Caco-2 (cell line): ENCODE data around the gene BEST1. TPM values are rescaled to one million over a fixed set of nuclear protein-coding genes. Genes with fewer than 3 reads are reported as not detected.

Source experiments
- BruUV-seq: library from RNA; stranded (reverse); fragments of 400-500 nt; replicated peaks from 2 replicates; lab custom pipeline; 2021; lab: Mats Ljungman, UMichigan
- CTCF ChIA-PET: fragments of 300-600 bp; sonication (Branson Sonifier 250); formaldehyde crosslinking; loops from one replicate; lab custom pipeline; 2022; ENCODE audit warnings: antibody characterized with exemption; lab: Charles Lee
- POLR2A ChIA-PET: fragments of 300-600 bp; sonication (Branson Sonifier 250); formaldehyde crosslinking; loops from one replicate; lab custom pipeline; 2022; ENCODE audit warnings: antibody characterized with exemption; lab: Charles Lee
- DNase-seq, 2 experiments: peaks; one replicate each; pipeline versions ENCODE4 v3.0.0 to v3.0.0-alpha.2; 2020 to 2022
- H3K27me3 ChIP-seq: replicated peaks from 2 replicates; pipeline ENCODE4 v1.6.0; 2011; ENCODE audit warnings: low read length; ENCODE audit not compliant: control insufficient read depth, insufficient read depth
- H3K36me3 ChIP-seq: 2 replicates; pipeline ENCODE4 v1.5.1; 2011; ENCODE audit warnings: low read length; ENCODE audit not compliant: control insufficient read depth, insufficient read depth
- H3K4me1 ChIP-seq: fragments of 250-450 bp; sonication (Bioruptor Pico); 2 replicates; pipeline ENCODE4 v1.5.1; 2020; ENCODE audit warnings: mild to moderate bottlenecking
- H3K4me3 ChIP-seq: 2 replicates; pipeline ENCODE4 v1.5.1; 2011; ENCODE audit warnings: low read depth, mild to moderate bottlenecking, control low read depth, low read length
- H3K9me3 ChIP-seq: fragments of 250-450 bp; sonication (Bioruptor Pico); 2 replicates; pipeline ENCODE4 v1.5.1; 2020; ENCODE audit warnings: mild to moderate bottlenecking, moderate library complexity
- H3K27ac Mint-ChIP-seq: one replicate; pipeline ENCODE4 v1.8.0; 2022; ENCODE audit warnings: mixed read lengths; ENCODE audit not compliant: unreplicated experiment
- H3K27me3 Mint-ChIP-seq: one replicate; pipeline ENCODE4 v1.8.0; 2022; ENCODE audit warnings: mixed read lengths; ENCODE audit not compliant: insufficient read depth, unreplicated experiment
- H3K36me3 Mint-ChIP-seq: one replicate; pipeline ENCODE4 v1.8.0; 2022; ENCODE audit warnings: mild to moderate bottlenecking, mixed read lengths; ENCODE audit not compliant: insufficient read depth, unreplicated experiment
- H3K4me1 Mint-ChIP-seq: one replicate; pipeline ENCODE4 v1.8.0; 2022; ENCODE audit warnings: low read depth, mixed read lengths; ENCODE audit not compliant: unreplicated experiment
- H3K4me3 Mint-ChIP-seq: one replicate; pipeline ENCODE4 v1.8.0; 2022; ENCODE audit warnings: mild to moderate bottlenecking, moderate library complexity, mixed read lengths; ENCODE audit not compliant: unreplicated experiment
- H3K9me3 Mint-ChIP-seq: one replicate; pipeline ENCODE4 v1.8.0; 2022; ENCODE audit warnings: mixed read lengths; ENCODE audit not compliant: unreplicated experiment
- CTCF ChIP-seq, 2 experiments: fragments of 200-600 bp in 1 of 2; IDR thresholded peaks; 1 replicate in 1 of 2; 2 replicates in 1 of 2; pipeline versions ENCODE4 v1.5.1 to v1.8.0; 2011 to 2022; ENCODE audit warnings: antibody characterized with exemption in 1 of 2, control low read depth in 1 of 2, inconsistent platforms in 1 of 2, low read depth in 1 of 2, low read length in 1 of 2, mild to moderate bottlenecking in 1 of 2, moderate library complexity in 1 of 2; ENCODE audit not compliant: insufficient read depth in 1 of 2, severe bottlenecking in 1 of 2, unreplicated experiment in 1 of 2
- intact Hi-C: fragments of 100-400 bp; cut with micrococcal nuclease; formaldehyde crosslinking; loops from one replicate; pipeline ENCODE4 v1.10.0; 2022; ENCODE audit not compliant: unreplicated experiment
- total RNA-seq: library from RNA; stranded (reverse); gene quantifications from 2 replicates; pipeline ENCODE4 v1.2.3, GENCODE V29; 2022

Gene BEST1
- total RNA-seq, 1 experiment from 2014 or later = 6.7 TPM

GRCh38 chr11:61922539-61922938 is 27.6 kb upstream of the BEST1 start:
- BruUV-seq = no TSS peak
- ChIA-PET POLR2A (interaction anchor here (0.6 to 2.2 kb wide), 5 partner anchors 17 to 130 kb away, joined by 3 to 19 read pairs (median 3); partner anchors contain the start of genes FEN1 and TMEM258), CTCF (interaction anchor here (1.3 to 2.9 kb wide), 4 partner anchors 25 to 159 kb away, joined by 4 to 50 read pairs (median 26); no protein-coding TSS in a partner anchor)
- H3K27ac Mint-ChIP-seq = peak overlapping the region; percentile 98
- Histone ChIP-seq H3K27me3 (no peaks in the 10 kb centered on the region), H3K36me3 (no peaks in the 10 kb centered on the region), H3K9me3 (no peaks in the 10 kb centered on the region), H3K4me1 (peaks cover 56% of the 10 kb centered on the region), H3K4me3 (no peak overlapping the region)
- no peaks in the 10 kb centered on the region for H3K27me3 Mint-ChIP-seq
- H3K9me3 Mint-ChIP-seq = no peaks in the 10 kb centered on the region
- TF ChIP-seq CTCF (IDR thresholded peaks at IDR 0.05; ENCODE audit: insufficient read depth in 1 of 2, low read depth in 1 of 2, low read length in 1 of 2, severe bottlenecking in 1 of 2, unreplicated experiment in 1 of 2) = no peak
- H3K36me3 Mint-ChIP-seq = peaks cover 11% of the 10 kb centered on the region
- intact Hi-C loops = no loop called here
- peaks cover 58% of the 10 kb centered on the region for H3K4me1 Mint-ChIP-seq
- no peak for DNase-seq
- H3K4me3 Mint-ChIP-seq = no peak overlapping the region

GRCh38 chr11:61923166-61924063 is 26.7 kb upstream of the BEST1 start:
- Histone ChIP-seq H3K4me3 (no peak overlapping the region), H3K9me3 (no peaks in the 10 kb centered on the region), H3K4me1 (peaks cover 48% of the 10 kb centered on the region), H3K36me3 (no peaks in the 10 kb centered on the region), H3K27me3 (no peaks in the 10 kb centered on the region)
- no TSS peak for BruUV-seq
- peaks cover 4% of the 10 kb centered on the region for H3K36me3 Mint-ChIP-seq
- peak overlapping the region; percentile 98 for H3K27ac Mint-ChIP-seq
- TF ChIP-seq CTCF (IDR thresholded peaks at IDR 0.05; ENCODE audit: insufficient read depth in 1 of 2, low read depth in 1 of 2, low read length in 1 of 2, severe bottlenecking in 1 of 2, unreplicated experiment in 1 of 2) = no peak
- intact Hi-C loops = loop anchor here (1.0 kb wide), 2 partner anchors 24 kb away; no protein-coding TSS in a partner anchor
- no peaks in the 10 kb centered on the region for H3K9me3 Mint-ChIP-seq
- H3K4me1 Mint-ChIP-seq = peaks cover 49% of the 10 kb centered on the region
- POLR2A ChIA-PET = interaction anchor here (0.5 to 2.2 kb wide), 12 partner anchors 8 to 1081 kb away, joined by 3 to 19 read pairs (median 5); partner anchors contain the start of genes BEST1, FEN1, FTH1 and TMEM258
- H3K27me3 Mint-ChIP-seq = no peaks in the 10 kb centered on the region
- CTCF ChIA-PET = interaction anchor here (0.6 to 2.9 kb wide), 13 partner anchors 16 to 182 kb away, joined by 3 to 50 read pairs (median 5); no protein-coding TSS in a partner anchor
- H3K4me3 Mint-ChIP-seq = peak overlapping the region; percentile 68
- DNase-seq = peak; percentile 89 to 92

DNA sequence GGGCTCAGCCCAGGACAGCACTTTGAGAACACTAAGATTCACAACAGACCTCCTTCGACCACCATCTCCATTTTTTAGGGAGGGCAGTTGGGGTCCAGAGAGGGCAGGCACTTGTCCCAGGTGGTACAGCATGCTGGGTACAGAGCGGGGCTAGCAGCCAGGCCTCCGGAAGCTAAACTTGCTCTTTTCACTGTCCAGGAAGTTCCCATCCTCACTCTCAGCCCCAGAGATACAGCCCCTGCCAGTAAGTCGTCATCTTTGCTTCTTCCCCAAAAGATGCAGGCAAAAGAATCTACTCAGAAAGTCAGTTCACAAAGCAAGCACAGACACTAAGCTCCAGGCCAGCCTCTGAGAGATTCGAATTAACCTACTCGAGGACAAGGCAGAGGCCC is 26.1 kb upstream of the BEST1 start:
- ChIA-PET CTCF (interaction anchor here (0.6 to 2.9 kb wide), 11 partner anchors 13 to 182 kb away, joined by 3 to 50 read pairs (median 5); no protein-coding TSS in a partner anchor), POLR2A (interaction anchor here (1.0 to 2.2 kb wide), 6 partner anchors 23 to 131 kb away, joined by 4 to 19 read pairs (median 8); partner anchors contain the start of genes BEST1, FEN1, FTH1 and TMEM258)
- no peaks in the 10 kb centered on the region for H3K27me3 Mint-ChIP-seq

More for the DNA sequence above, 26.1 kb upstream of the BEST1 start:
- H3K36me3 ChIP-seq = no peaks in the 10 kb centered on the region
- H3K27me3 ChIP-seq = no peaks in the 10 kb centered on the region
- no peak overlapping the region for H3K4me3 ChIP-seq
- H3K9me3 ChIP-seq = no peaks in the 10 kb centered on the region
- intact Hi-C loops = no loop called here
- BruUV-seq = TSS peak; percentile 74
- Mint-ChIP-seq H3K9me3 (no peaks in the 10 kb centered on the region), H3K27ac (peak overlapping the region; percentile 98), H3K4me1 (peaks cover 43% of the 10 kb centered on the region), H3K4me3 (peak overlapping the region; percentile 68), H3K36me3 (peaks cover 4% of the 10 kb centered on the region)
- no peak for DNase-seq
- peaks cover 48% of the 10 kb centered on the region for H3K4me1 ChIP-seq
- TF ChIP-seq CTCF (IDR thresholded peaks at IDR 0.05; ENCODE audit: insufficient read depth in 1 of 2, low read depth in 1 of 2, low read length in 1 of 2, severe bottlenecking in 1 of 2, unreplicated experiment in 1 of 2) = no peak
